ENCODE data around the gene ZDHHC18. TPM values are rescaled to one million over a fixed set of nuclear protein-coding genes. Genes with fewer than 3 reads are reported as not detected.

The ZDHHC18 gene
- total RNA-seq, 4 donors from 2014 or later, result 23.7 to 38.5 (median 31.4) TPM

- DNase-seq (ENCODE audit: low spot score in 2 of 2), result peak; percentile 93
- WGBS, result under 1% methylated on average over 19 of the region's 19 CpGs
- no peak for TF ChIP-seq POLR2A (IDR thresholded peaks at IDR 0.05)
- TF ChIP-seq EP300 (IDR thresholded peaks at IDR 0.05), result no peak
- TF ChIP-seq POLR2AphosphoS5 (IDR thresholded peaks at IDR 0.05), result peak in 2 of 3 donors; percentile 47 to 78
- TF ChIP-seq CTCF (IDR thresholded peaks at IDR 0.05), result peak; percentile 90 to 98
- Histone ChIP-seq H3K4me3 (peak overlapping the region; percentile 89), H3K4me1 (peaks cover 42% of the 10 kb centered on the region), H3K9me3 (no peaks in the 10 kb centered on the region), H3K27me3 (no peaks in the 10 kb centered on the region), H3K36me3 (peaks cover 9% of the 10 kb centered on the region), H3K27ac (peak overlapping the region; percentile 99)
These were observed 37.5 kb upstream of the ZDHHC18 start for GRCh38 chr1:26788836-26789611.

DNA sequence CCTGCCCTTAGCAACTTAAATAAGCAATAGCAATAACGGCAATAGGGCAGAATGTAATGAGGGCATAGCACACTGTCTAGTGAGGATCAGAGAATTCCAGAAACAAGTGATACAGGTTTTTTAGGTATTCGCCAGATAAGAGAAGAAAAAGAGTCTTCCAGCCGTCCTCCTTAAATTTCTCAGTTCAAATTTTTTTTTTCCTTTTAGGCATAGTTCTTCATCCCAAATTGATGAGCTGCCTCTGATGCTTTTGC is 36.9 kb upstream of the ZDHHC18 start:
- DNase-seq (ENCODE audit: low spot score in 2 of 2), result no peak
- no peaks in the 10 kb centered on the region for H3K9me3 ChIP-seq
- no peaks in the 10 kb centered on the region for H3K27me3 ChIP-seq
- TF ChIP-seq CTCF (IDR thresholded peaks at IDR 0.05) (no peak), POLR2A (IDR thresholded peaks at IDR 0.05) (no peak), POLR2AphosphoS5 (IDR thresholded peaks at IDR 0.05) (no peak), EP300 (IDR thresholded peaks at IDR 0.05) (no peak)
- no peak overlapping the region for H3K4me3 ChIP-seq
- 54% methylated on average over 3 of the region's 3 CpGs for WGBS
- H3K36me3 ChIP-seq, result peaks cover 14% of the 10 kb centered on the region
- H3K27ac ChIP-seq, result no peak overlapping the region
- H3K4me1 ChIP-seq, result peaks cover 37% of the 10 kb centered on the region

DNA sequence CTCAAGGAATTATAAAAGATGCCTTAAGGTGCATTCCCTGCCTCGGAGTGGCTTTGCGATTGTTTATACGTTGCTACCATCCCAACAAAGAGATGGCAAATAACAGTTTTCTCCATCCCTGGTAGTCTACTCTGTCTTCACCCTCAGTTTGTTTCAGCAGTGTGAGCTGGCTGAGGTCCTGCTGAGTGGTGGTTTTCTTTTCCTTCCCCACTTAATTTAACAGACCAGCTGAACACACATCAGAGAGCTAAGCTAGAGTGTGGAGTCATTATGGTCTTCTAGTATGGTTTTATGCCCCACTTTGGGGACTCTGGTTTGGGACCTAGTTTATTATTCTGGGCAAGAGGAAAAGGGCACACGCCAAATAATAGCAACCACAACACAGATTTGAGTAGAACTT is 36.6 kb upstream of the ZDHHC18 start:
- H3K27me3 ChIP-seq, result no peaks in the 10 kb centered on the region
- H3K27ac ChIP-seq, result no peak overlapping the region
- TF ChIP-seq CTCF (IDR thresholded peaks at IDR 0.05), result no peak
- no peak for TF ChIP-seq EP300 (IDR thresholded peaks at IDR 0.05)
- TF ChIP-seq POLR2A (IDR thresholded peaks at IDR 0.05), result no peak
- no peak for TF ChIP-seq POLR2AphosphoS5 (IDR thresholded peaks at IDR 0.05)
- peaks cover 18% of the 10 kb centered on the region for H3K36me3 ChIP-seq
- no peak overlapping the region for H3K4me3 ChIP-seq
- peaks cover 33% of the 10 kb centered on the region for H3K4me1 ChIP-seq
- no peak for DNase-seq (ENCODE audit: low spot score in 2 of 2)
- WGBS, result 64% methylated on average over 4 of the region's 4 CpGs
- no peaks in the 10 kb centered on the region for H3K9me3 ChIP-seq

- Histone ChIP-seq H3K4me3 (no peak overlapping the region), H3K4me1 (peaks cover 28% of the 10 kb centered on the region), H3K9me3 (no peaks in the 10 kb centered on the region), H3K27me3 (no peaks in the 10 kb centered on the region), H3K36me3 (peaks cover 23% of the 10 kb centered on the region), H3K27ac (no peak overlapping the region)
- TF ChIP-seq POLR2AphosphoS5 (IDR thresholded peaks at IDR 0.05) (no peak), EP300 (IDR thresholded peaks at IDR 0.05) (no peak), CTCF (IDR thresholded peaks at IDR 0.05) (no peak), POLR2A (IDR thresholded peaks at IDR 0.05) (no peak)
- no peak for DNase-seq (ENCODE audit: low spot score in 2 of 2)
- 41% methylated on average over 3 of the region's 5 CpGs for WGBS
These were observed 35.9 kb upstream of the ZDHHC18 start for GRCh38 chr1:26790551-26790953.

- TF ChIP-seq POLR2AphosphoS5 (IDR thresholded peaks at IDR 0.05), result no peak
- TF ChIP-seq POLR2A (IDR thresholded peaks at IDR 0.05), result no peak
- no peak for TF ChIP-seq CTCF (IDR thresholded peaks at IDR 0.05)
- H3K4me1 ChIP-seq, result peaks cover 22% of the 10 kb centered on the region
- no peak overlapping the region for H3K4me3 ChIP-seq
- WGBS, result 59% methylated on average over 6 of the region's 6 CpGs
- no peaks in the 10 kb centered on the region for H3K27me3 ChIP-seq
- no peak for DNase-seq (ENCODE audit: low spot score in 2 of 2)
- peaks cover 23% of the 10 kb centered on the region for H3K36me3 ChIP-seq
- no peaks in the 10 kb centered on the region for H3K9me3 ChIP-seq
- no peak overlapping the region for H3K27ac ChIP-seq
These were observed 35.3 kb upstream of the ZDHHC18 start for GRCh38 chr1:26791148-26791547.

Data from suprapubic skin (tissue), 4 donors.